NCI-H128 (cell line): ENCODE measurements around the gene SALL1.

Experiments
- DNase-seq: peaks from one replicate; lab custom pipeline; 2025; ENCODE audit not compliant: unreplicated experiment; lab: John Stamatoyannopoulos, UW

SALL1 gene

DNA sequence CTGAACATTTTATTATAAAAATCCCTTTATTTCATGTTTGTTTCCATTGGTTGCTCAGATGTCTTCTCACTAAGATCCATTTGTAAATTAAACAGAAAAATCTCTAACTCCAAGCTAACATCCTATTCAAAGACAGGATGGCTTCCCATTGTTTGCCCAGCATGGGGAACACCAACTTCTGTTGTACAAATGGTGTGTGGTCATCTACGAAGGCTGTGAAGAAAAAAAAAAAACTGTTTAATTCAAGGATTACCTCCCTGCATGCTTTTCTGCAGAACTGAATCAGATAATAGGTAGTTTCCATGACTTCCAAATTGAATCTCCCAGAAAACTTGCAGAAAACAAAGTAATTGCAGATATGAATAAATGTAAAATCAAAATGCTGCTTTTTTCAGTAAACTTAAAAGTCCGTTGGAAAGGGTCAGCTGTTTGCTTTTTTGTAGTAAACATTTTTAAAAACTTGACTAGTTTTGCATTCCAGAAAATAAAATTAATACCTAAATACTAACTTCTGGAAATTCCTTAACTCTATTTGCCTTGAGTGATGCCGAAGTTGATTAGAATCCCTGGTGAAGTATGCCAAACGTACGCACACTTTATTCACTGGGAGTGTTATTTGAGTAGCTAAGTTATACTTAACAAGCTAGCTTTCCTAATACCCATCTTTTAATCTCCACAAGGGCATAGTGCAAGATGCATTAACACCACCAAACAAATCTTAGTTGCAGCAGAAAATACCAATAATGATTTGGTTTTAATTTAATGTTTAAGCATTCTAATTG, 7.7 kb downstream of the SALL1 start:
- no peak for DNase-seq

DNA sequence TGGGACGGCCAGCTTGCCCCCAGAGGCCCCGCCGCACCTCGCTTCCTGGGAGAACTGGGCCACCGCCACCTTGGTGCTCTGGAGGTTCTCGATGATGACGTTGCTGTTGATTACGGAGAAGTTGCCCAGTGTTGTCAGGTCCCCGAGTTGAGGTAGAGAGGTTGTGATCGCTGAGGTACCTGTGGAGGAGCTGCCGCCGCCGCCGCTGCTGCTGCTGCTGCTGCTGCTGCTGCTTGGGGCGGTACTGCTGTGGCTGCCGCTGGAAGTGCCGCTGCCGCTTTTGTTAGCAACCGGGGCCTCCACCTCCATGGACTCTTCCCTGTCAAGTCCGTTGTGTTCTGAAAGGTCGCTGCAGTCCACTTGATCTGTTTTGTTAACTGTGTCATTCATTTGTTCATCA, 9.5 kb downstream of the SALL1 start:
- DNase-seq: no peak

DNA sequence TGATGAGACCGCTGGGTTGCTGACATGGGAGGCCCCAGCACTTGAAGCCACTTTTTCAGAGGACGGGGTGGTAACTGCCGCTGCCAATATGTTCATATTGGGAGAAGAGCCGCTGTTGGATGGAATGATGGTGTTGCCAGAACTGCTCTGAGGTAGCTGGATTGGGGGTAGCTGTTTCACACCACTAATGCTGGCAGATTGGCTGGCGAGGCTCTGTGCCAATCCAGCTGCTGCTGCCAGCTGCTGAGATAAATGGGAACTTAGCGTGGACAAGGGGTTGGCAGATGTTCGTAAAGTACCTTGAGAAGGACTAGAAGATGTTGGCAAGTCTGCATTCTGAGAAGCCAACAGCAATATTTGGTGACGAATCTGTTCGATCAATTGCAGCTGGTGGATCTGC, 10.0 kb downstream of the SALL1 start:
- DNase-seq: no peak

DNA sequence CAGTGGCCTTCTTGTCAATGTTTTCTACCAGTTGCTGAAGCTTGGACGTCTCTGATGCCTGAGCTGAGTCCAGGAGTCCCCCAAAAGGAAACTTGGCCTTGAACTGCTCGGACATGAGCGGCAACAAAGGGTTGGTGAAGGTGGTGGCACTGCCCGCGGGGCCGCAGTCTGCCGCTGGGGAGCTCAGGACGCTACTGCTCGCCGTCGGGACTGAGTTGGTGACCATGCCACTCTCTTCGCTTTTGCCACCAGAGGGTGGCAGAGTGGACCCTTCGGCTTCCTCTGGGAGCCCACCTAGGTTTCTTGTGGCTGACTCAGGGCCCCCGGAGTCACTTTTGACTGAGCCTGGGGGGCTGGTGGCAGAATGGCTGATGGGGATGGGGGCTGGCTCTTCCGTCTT, 11.0 kb downstream of the SALL1 start:
- DNase-seq: no peak

DNA sequence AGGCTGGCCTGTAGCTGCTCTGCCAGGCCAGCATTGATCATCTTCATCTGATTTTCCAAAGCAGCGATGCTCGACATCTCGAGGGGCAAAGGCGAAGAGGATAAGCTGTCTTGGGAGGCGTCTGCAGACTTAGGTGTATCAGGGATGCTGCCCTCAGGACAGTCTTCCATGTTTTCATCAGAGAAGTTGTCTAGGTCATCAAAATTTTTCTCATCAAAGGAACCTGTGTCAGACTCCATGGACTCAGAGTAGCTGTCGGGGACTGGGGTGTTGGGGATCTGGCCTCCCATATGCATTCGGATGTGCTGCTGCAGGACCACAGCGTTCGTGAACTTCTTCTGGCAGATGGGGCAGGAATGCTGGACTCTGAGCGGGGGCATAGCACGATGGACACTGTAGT, 11.5 kb downstream of the SALL1 start:
- no peak for DNase-seq

DNA sequence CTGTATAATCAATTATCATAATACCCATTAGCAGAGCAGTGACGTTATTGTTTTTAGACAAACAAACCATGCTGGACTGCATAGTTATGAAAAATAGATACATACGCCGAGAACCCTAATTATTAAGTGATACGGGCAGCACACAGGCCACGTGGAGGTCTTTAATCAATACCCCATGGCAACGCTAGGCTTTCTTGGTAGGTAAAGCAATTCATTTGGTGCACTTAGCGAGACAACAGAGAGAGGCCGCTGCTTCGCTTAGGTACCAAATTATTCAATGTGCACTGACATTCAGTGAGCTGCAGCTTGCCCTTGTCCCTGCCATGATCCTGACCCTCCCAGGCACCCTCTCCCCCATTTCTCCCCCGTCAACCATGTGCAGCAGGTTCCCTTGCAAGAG, 12.9 kb downstream of the SALL1 start:
- DNase-seq: no peak

DNA sequence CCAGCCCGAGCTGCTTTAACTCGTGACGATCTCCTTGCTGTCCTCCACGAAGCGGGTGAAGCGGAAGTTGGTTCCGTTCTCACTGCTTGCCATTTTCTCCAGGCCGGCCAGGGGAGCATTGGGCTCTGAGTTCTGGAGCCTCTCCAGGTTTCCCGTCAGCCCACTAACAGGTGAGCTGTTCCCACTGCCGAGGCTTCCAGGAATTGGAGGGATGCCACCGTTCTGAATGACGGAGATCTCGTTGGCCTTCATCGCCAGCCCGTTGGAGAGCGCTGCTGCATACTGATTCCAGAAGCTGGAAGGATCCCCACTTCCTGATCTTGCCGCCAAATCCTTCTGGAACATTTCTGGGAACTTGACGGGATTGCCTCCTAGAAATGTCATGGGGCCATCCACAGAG, 14.0 kb downstream of the SALL1 start:
- no peak for DNase-seq

DNA sequence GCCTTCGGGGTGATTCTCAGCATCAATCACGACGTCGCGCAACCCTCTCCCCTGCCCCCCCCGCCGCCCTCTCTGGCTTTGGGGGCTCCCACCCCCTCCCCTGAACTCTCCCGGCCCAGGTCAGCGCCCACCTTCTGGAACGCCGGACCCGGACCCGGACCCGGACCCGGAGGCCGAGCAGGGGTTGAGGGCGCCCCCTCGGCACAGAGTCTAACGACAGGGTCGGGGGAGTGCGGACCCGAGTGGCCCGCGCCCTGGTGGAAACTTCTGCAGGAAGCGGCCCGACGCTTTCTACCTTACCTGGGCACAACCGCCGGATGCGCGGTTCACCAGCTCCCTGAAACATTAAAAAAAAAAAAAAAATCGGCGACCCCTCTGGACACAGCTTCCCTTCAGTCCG, 16.2 kb downstream of the SALL1 start:
- DNase-seq: no peak

DNA sequence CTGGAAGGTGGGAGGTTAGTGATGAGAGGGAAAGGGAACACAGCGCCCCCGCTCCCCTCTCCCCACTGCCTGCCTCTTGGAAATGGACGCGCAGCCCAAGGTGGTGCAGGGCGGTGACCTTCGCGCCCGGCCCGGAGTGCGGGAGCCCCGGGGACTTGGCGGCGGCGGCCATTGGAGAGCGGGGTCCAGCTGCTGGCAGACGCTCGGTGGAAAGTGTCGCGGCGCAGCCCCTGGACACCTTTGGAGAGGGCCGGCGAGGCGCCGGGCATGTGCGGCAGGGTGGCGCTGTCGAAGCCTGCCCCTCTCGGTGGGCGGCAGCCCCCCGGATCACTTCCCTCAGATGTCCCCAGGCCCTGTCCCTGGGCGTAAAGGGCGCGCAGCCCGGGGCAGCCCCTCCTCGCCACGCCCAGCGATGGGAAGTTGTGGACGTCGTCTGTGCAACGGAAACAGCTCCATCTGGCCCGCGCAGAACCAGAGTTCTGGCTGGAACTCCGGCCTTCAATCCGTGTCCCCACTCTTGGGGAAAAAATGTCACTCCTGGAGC, 16.7 kb downstream of the SALL1 start:
- no peak for DNase-seq

DNA sequence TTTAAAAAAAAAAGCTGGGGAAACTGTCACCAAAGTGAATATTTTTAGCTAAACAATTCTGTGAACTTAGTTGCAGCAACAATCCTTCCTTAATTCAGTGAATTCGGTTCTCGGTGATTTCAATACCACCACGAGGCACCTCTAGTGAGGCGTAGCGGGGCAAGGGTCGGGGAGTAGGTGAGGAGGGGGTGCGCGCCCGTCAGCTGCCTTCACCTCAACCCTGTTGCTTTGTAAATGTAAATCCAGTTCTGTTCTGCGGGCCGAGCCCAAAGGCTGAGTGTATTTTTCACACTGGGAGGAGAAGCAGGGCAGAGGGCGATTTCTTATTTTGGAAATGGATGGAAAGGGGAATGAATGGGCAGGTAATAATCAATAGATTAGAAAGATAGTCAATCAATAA, 17.4 kb downstream of the SALL1 start:
- DNase-seq: no peak

DNA sequence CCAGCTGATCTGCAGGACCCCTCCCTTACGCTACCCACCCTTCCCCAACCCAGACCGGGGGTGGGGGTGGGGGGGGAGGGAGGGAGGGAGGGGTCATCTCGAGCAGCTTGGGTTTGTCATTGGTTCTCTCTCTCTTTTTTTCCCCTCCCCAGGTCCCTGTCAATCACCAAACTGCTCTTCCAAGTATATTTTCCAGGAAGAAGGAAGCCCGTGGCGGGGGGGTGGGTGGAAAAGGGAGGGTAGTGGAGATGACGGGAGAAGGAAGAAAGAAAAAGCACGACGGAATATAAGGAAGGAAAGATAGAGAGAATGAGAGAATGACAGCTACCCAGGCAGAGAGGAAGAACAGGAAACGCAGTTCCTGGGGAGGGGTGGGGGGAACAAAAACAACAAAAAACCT, 17.9 kb downstream of the SALL1 start:
- no peak for DNase-seq

DNA sequence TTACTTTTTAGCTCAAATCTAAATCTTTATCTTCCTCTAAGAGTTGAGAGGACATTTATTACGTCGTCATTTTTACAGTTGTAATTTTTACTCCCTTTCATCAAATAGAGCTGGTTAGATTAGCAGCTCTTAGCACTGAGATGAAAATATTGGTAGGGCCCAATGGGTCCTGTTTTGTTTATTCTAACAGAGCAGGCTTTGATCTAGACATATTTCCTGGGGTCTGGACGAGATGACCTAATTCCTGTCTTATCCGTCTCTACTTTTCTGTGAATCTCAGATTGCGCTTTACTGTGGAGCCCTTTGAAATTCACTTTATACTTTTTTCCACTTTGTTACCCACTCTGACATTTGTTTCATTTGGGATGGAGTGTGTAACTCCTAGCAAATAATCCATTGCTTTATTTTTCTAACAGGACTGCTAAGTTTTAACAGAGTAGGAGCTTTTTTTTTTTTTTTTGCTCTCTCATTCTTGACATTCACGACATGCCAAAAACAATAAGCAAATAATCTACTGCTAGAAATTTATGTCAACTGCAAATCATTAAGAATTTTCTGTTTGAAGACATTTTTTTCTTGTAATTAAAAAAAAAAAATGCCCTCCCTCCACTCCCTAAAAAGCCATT, 18.5 kb downstream of the SALL1 start:
- no peak for DNase-seq

DNA sequence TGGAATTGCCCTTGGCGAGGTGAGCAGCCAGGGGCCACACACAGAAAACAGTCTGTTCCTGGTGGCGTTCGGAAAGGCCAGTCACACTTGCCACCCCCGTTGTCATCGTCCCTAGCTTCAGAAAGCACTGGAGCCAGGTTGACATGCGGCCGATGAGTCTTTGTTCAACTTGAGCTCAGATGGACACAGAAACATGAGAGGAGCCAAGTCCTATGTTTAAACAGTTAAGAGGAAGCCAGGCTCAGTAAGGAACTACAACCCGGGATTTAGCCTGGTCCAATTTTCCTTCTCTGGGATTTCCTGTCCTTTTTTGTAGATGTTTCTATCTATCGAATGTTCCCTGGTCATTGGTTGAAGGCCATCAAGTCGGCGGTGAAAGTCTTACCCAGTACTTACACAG, 19.5 kb downstream of the SALL1 start:
- no peak for DNase-seq

DNA sequence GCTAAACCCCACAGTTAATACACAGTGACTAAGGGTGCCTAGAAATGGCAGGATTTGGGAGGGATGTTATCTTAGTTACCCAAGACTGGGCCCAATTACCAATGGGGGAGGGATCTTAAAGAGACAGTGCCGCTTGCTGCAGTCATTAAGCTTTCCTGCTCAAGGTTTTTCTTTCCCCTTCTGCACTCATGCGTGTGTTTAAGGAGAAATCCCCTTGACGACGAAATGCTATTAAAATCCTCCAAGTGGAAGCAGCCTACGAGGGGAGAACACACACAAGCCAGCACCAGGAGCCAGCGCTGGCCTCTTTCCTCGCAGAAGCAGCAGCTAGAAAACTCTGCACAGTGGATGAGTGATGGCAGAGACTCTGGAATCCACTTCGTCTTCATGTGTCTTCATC, 22.0 kb downstream of the SALL1 start:
- no peak for DNase-seq

DNA sequence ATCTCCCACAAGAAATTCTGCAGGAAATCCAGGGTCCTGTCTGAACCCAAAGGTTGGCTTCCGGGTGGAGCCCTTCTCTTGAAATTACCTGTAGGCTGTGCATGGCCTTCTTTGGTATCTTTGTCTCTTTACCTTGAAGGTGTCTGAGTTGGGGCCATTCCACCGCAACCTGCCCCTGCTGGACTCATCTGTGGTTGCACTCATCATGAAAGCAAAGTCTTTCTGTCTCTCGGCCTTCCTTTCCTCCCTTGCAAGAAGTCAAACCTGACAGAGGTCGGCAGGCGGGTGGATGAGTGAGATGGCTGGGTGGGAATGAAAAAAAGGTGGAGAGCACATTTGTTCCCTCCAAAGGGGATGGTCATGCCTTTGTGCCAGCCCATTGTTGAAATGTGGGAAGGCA, 25.1 kb downstream of the SALL1 start:
- DNase-seq: no peak

DNA sequence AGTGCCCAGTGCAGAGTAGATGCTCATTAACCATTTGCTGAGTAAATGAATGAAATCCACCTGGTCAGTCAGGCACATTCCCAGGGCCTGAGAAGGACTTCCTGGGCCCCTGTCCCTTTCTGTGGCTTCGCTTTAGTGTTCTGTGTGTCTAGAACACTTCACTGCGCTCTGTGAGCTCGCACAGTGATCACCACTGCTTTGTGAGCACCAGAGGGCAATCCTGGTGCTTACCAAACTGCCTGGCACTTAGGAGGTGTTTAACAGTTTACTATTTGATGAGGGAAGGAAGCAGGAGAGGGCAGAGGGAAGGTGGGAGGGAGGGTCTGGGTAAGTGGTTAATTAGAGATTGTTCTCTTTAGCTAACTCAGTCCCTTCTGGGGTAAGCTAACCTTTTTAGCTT, 26.2 kb downstream of the SALL1 start:
- no peak for DNase-seq

DNA sequence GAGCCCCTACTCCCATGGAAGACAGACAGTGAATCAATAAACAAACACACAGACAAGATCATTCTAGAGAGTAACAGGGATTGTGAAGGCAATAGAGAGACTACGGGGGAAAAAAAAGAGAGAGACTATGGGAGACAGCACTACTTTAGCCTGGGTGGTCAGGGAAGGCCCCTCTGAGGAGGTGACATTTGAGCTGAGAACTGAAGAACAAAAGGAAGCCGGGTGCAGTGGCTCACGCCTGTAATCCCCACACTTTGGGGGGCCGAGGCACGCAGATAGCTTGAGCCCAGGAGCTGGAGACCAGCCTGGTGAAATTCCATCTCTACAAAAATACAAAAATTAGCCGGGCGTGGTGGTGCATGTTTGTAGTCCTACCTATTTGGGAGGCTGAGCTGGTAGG, 29.2 kb downstream of the SALL1 start:
- no peak for DNase-seq

DNA sequence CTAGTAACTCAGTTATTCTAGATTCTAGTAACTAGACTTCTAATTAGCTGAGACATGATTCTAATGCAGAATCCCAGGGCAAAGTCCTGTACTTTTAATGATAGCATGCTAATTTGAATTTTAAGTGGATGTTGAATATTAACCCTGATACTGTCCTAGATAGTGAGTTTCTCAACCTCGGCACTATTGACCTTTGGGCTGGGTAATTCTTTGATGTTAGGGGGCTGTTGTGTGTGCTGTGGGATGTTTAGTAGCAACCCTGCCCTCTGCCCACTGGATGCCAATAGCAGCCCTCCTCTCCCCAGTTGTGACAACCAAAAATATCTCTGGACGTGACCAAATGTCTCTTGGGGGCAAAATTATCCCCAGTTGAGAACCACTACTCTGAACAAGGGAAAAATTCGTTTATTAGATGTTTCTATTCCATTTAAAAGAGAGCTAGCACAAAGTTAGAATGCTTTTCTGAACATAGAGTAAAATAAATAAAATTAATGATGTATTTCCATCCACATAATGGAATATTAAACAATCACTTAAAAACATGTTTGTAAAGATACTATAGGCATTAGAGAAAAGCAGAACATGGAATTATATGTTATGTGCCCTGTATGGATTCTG, 30.2 kb downstream of the SALL1 start:
- no peak for DNase-seq

DNA sequence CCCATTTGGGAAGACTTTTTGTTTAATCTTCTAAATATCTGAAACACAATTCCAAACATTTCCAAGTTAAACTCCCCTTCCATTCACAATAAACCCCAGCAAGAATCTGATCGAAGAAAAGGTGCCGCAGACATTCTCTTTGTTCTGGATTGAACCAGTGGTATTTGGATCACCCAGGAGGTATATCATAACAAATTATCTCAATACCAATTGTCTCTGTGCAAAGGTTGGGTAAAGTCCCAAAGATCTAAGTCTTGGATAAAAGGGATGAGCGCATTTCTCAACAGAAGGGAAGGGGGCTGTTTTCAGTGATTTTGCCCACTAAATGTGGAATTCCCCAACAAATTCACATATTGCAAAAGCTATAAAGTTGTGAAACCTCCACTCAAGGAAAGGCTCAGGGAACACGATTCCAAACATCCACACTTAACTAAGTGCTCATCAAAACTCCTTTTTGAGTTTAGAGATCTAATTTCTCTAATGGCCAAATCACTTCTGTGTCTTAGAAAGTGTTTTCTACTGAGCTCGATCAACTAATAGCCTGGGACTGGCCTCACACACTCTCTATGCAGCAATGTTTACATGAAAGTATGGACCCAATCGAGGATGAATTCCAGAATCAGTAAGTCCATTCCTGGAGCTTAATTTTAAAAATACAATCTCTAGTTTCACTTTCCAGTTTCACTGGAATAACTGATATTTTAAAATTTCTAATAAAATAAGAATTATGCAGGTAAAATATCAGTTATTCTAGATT, 30.9 kb downstream of the SALL1 start:
- DNase-seq: no peak

DNA sequence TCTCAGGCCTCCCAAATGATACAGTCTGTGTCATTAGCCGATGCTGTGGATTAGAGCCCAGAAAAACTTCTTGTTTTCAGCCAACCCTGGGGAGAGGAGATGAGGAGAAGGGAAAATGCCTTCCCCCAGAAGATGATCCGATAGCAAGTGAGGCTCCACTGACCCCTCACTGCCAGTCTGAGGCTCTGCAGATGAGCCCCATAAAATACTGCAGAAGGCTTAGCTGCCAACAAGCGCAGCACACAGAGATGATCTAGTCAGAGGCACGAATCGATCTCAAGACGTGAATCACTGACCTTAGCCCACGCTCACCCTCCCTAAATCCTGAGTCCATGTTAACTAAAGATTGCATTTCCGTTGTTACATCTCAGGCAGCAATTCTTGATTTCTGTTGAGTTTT, 31.5 kb downstream of the SALL1 start:
- DNase-seq: no peak

DNA sequence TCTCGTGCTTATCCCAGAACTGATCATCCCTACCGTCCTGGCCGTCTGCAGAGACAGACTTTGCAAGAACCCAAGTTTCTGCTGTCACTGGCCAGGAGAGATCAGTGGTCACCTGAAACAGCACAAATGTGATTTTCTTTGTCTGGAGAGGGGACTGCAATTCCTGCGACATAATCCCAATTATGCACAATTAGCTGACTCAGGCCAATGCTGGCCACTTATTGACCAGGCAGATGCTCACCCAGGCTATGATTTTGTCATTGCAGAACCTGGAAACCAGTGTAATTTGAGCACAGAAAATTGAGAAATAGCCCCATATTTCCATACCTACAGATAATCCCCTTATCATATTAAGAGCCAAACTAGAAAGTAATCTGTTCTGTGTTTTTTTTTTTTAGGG, 34.7 kb downstream of the SALL1 start:
- DNase-seq: no peak

DNA sequence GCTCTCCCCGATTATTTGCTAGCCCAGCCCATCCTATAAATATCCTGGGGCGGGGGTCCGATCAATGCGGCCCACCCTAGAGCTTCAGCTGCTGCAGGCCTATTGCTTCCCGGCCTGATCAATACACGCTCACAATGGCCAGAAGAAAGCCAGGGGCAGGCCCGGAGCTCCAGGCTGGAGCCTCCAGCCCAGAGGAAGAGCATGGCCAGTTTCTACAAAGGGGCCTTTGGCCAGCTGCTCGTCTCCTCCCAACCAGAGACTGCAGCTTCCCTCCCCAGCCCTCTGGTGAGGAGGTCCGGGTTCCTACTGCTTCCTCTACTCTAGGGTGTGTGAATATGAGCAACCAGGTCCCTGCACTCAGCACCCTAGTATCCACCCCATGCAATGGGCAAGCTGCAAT, 36.7 kb downstream of the SALL1 start:
- no peak for DNase-seq
